Measurements from ENCODE around the gene TRAPPC12.

TRAPPC12 gene

GRCh38 chr2:3432693-3433338 lies 53.3 kb downstream of the TRAPPC12 start:
- H3K27ac ChIP-seq = no peak overlapping the region
- no peak for TF ChIP-seq CTCF (IDR thresholded peaks at IDR 0.05)
- TF ChIP-seq ZFX (IDR thresholded peaks at IDR 0.05; ENCODE audit: borderline replicate concordance) = no peak

- no peak for TF ChIP-seq ZFX (IDR thresholded peaks at IDR 0.05; ENCODE audit: borderline replicate concordance)
- TF ChIP-seq CTCF (IDR thresholded peaks at IDR 0.05) = no peak
- H3K27ac ChIP-seq = no peak overlapping the region
These were observed 53.8 kb downstream of the TRAPPC12 start for GRCh38 chr2:3433339-3433699.

- H3K27ac ChIP-seq = no peak overlapping the region
- TF ChIP-seq CTCF (IDR thresholded peaks at IDR 0.05) = no peak
- TF ChIP-seq ZFX (IDR thresholded peaks at IDR 0.05; ENCODE audit: borderline replicate concordance) = no peak
These were observed 54.4 kb downstream of the TRAPPC12 start for GRCh38 chr2:3433776-3434400.

- H3K27ac ChIP-seq = no peak overlapping the region
- TF ChIP-seq ZFX (IDR thresholded peaks at IDR 0.05; ENCODE audit: borderline replicate concordance) (no peak), CTCF (IDR thresholded peaks at IDR 0.05) (no peak)
These were observed 55.2 kb downstream of the TRAPPC12 start for GRCh38 chr2:3434654-3435053.

GRCh38 chr2:3435445-3435844 lies 56.0 kb downstream of the TRAPPC12 start:
- H3K27ac ChIP-seq = no peak overlapping the region
- TF ChIP-seq ZFX (IDR thresholded peaks at IDR 0.05; ENCODE audit: borderline replicate concordance) (no peak), CTCF (IDR thresholded peaks at IDR 0.05) (no peak)

GRCh38 chr2:3440477-3440876 lies 61.0 kb downstream of the TRAPPC12 start:
- no peak overlapping the region for H3K27ac ChIP-seq
- TF ChIP-seq CTCF (IDR thresholded peaks at IDR 0.05) (no peak), ZFX (IDR thresholded peaks at IDR 0.05; ENCODE audit: borderline replicate concordance) (no peak)

GRCh38 chr2:3441465-3441864 lies 62.0 kb downstream of the TRAPPC12 start:
- H3K27ac ChIP-seq = no peak overlapping the region
- TF ChIP-seq ZFX (IDR thresholded peaks at IDR 0.05; ENCODE audit: borderline replicate concordance) (no peak), CTCF (IDR thresholded peaks at IDR 0.05) (no peak)

Measured in 22Rv1 (cell line).